Stimulated activated naive CD8-positive, alpha-beta T cell treated with anti-CD3 and anti-CD28 coated beads, Interleukin-15, Interleukin-2, amounts not matched to agents 100 U/mL and 50 U/mL, for 24 hours (primary cell): Measurements from ENCODE around the gene LAMB3.

Experiments used
- ATAC-seq: fragments of 150-1000 bp; cut with Tn5 transposase; one replicate; pipeline ENCODE4 v1.10.0; 2021
- DNase-seq: peaks from one replicate; pipeline ENCODE4 v3.0.0; 2021

The LAMB3 gene

GRCh38 chr1:209617755-209618154 lies 34.5 kb downstream of the LAMB3 start:
- no peak for DNase-seq
- no peak for ATAC-seq

GRCh38 chr1:209617047-209617673 lies 35.1 kb downstream of the LAMB3 start:
- DNase-seq (no peak), ATAC-seq (no peak)

GRCh38 chr1:209616366-209617046 lies 35.7 kb downstream of the LAMB3 start:
- ATAC-seq = no peak
- no peak for DNase-seq

- no peak for DNase-seq
- ATAC-seq = no peak
These were observed 37.3 kb downstream of the LAMB3 start for GRCh38 chr1:209614906-209615305.

- ATAC-seq (no peak), DNase-seq (no peak)
These were observed 38.1 kb downstream of the LAMB3 start for GRCh38 chr1:209614151-209614420.

GRCh38 chr1:209613400-209614150 lies 38.6 kb downstream of the LAMB3 start:
- DNase-seq (no peak), ATAC-seq (no peak)

- DNase-seq (no peak), ATAC-seq (no peak)
These were observed 39.4 kb downstream of the LAMB3 start for GRCh38 chr1:209612646-209613399.

GRCh38 chr1:209611771-209612570 lies 40.3 kb downstream of the LAMB3 start:
- DNase-seq = no peak
- ATAC-seq = no peak

- DNase-seq (no peak), ATAC-seq (no peak)
These were observed 41.7 kb downstream of the LAMB3 start for GRCh38 chr1:209610631-209610905.

GRCh38 chr1:209609791-209610630 lies 42.2 kb downstream of the LAMB3 start:
- ATAC-seq = no peak

GRCh38 chr1:209609041-209609790 lies 43.0 kb downstream of the LAMB3 start:
- DNase-seq (no peak), ATAC-seq (no peak)

More at GRCh38 chr1:209609791-209610630, 42.2 kb downstream of the LAMB3 start:
- no peak for DNase-seq

GRCh38 chr1:209607795-209608178 lies 44.4 kb downstream of the LAMB3 start:
- peak; percentile 17 for ATAC-seq
- DNase-seq = no peak

GRCh38 chr1:209607102-209607794 lies 45.0 kb downstream of the LAMB3 start:
- DNase-seq (peak; percentile 48), ATAC-seq (peak; percentile 90)

- DNase-seq (no peak), ATAC-seq (no peak)
These were observed 48.3 kb downstream of the LAMB3 start for GRCh38 chr1:209603877-209604276.

- DNase-seq = peak; percentile 31
- peak; percentile 79 for ATAC-seq
These were observed 50.2 kb downstream of the LAMB3 start for GRCh38 chr1:209601809-209602657.

GRCh38 chr1:209600541-209600940 lies 51.7 kb downstream of the LAMB3 start:
- DNase-seq = no peak
- no peak for ATAC-seq

- DNase-seq (no peak), ATAC-seq (no peak)
These were observed 54.0 kb downstream of the LAMB3 start for GRCh38 chr1:209598227-209598626.

- no peak for ATAC-seq
These were observed 54.7 kb downstream of the LAMB3 start for GRCh38 chr1:209597499-209597898.

More at GRCh38 chr1:209597499-209597898, 54.7 kb downstream of the LAMB3 start:
- no peak for DNase-seq
